Natural killer cell (primary cell): ENCODE results near the gene TPTE. TPM values are rescaled to one million over a fixed set of nuclear protein-coding genes. Genes with fewer than 3 reads are reported as not detected.
"Not testable (repeated sequence)": the region's sequence is repeated elsewhere in the genome, so short reads cannot be mapped to it uniquely, and the experiment has no call there.

Source experiments
- ATAC-seq, 3 donors: fragments of 150-1000 bp in 2 of 3; fragments of 200-7000 bp in 1 of 3; cut with Tn5 transposase; 1 replicate in 1 of 3; 2 replicates in 2 of 3; pipeline ENCODE4 v1.10.0; 2021; ENCODE audit warnings: mild to moderate bottlenecking in 2 of 3, moderate library complexity in 2 of 3
- DNase-seq, 2 donors: peaks; one replicate each; pipeline versions ENCODE4 v3.0.0 to v3.0.0-alpha.2; 2013 to 2021; ENCODE audit warnings: mixed read lengths in 1 of 2
- H3K27ac ChIP-seq: one replicate; pipeline ENCODE4 v1.5.1; 2013; ENCODE audit warnings: mild to moderate bottlenecking, low read length
- H3K27me3 ChIP-seq: one replicate; pipeline ENCODE4 v1.6.1; 2013; ENCODE audit warnings: low read length; ENCODE audit not compliant: control insufficient read depth, insufficient read depth
- H3K36me3 ChIP-seq: one replicate; pipeline ENCODE4 v1.6.1; 2013; ENCODE audit warnings: low read length; ENCODE audit not compliant: control insufficient read depth, insufficient read depth
- H3K4me1 ChIP-seq: one replicate; pipeline ENCODE4 v1.6.1; 2013; ENCODE audit warnings: low read length; ENCODE audit not compliant: control insufficient read depth, insufficient read depth
- H3K4me3 ChIP-seq: one replicate; pipeline ENCODE4 v1.5.1; 2013; ENCODE audit warnings: low read length
- H3K9me3 ChIP-seq: one replicate; pipeline ENCODE4 v1.6.1; 2013; ENCODE audit warnings: low read length; ENCODE audit not compliant: control insufficient read depth, insufficient read depth
- H3K27ac Mint-ChIP-seq, 2 donors: one replicate each; pipeline ENCODE4 v1.8.0; 2022; ENCODE audit warnings: mild to moderate bottlenecking in 2 of 2, mixed read lengths in 2 of 2, moderate library complexity in 1 of 2
- H3K27me3 Mint-ChIP-seq, 2 donors: one replicate each; pipeline ENCODE4 v1.8.0; 2022; ENCODE audit warnings: low read depth in 2 of 2, mixed read lengths in 2 of 2
- H3K36me3 Mint-ChIP-seq: one replicate; pipeline ENCODE4 v1.8.0; 2022; ENCODE audit warnings: mixed read lengths
- H3K4me1 Mint-ChIP-seq, 2 donors: one replicate each; pipeline ENCODE4 v1.8.0; 2022; ENCODE audit warnings: mixed read lengths in 2 of 2
- H3K4me3 Mint-ChIP-seq: one replicate; pipeline ENCODE4 v1.8.0; 2022; ENCODE audit warnings: mild to moderate bottlenecking, moderate library complexity, mixed read lengths
- H3K9me3 Mint-ChIP-seq, 2 donors: one replicate each; pipeline ENCODE4 v1.8.0; 2022; ENCODE audit warnings: mixed read lengths in 2 of 2
- CTCF ChIP-seq: fragments of 200-600 bp; IDR thresholded peaks from one replicate; pipeline ENCODE4 v1.8.0; 2022; ENCODE audit warnings: antibody characterized with exemption
- WGBS: methylation state at CpG from one replicate; pipeline ENCODE4 v1.1.7; 2013; ENCODE audit warnings: missing lambda C conversion rate; ENCODE audit not compliant: insufficient coverage; 5-methylcytosine and 5-hydroxymethylcytosine counted together
- intact Hi-C: fragments of 100-400 bp; cut with micrococcal nuclease; formaldehyde crosslinking; loops from one replicate; pipeline ENCODE4 v1.14.2; 2022
- total RNA-seq, 4 donors: library from RNA; stranded (reverse); fragments of 120-200 nt in 1 of 4; gene quantifications; one replicate each; pipeline versions ENCODE4 v1.2.3 to v1.2.4, GENCODE V29; 2013 to 2022

Gene TPTE
- total RNA-seq, 3 donors from 2014 or later (not counting 1 experiment from before 2014, with no cell fraction given) = not detected

- H3K36me3 Mint-ChIP-seq = no peaks in the 10 kb centered on the region
- H3K9me3 Mint-ChIP-seq = peaks cover 2 to 3% of the 10 kb centered on the region in 2 donors
- DNase-seq (no peak), ATAC-seq (no peak)
- H3K4me3 ChIP-seq = no peak overlapping the region
- no peaks in the 10 kb centered on the region for H3K27me3 Mint-ChIP-seq
- peaks cover 11% of the 10 kb centered on the region for H3K9me3 ChIP-seq
- TF ChIP-seq CTCF = no peak
- H3K27me3 ChIP-seq = no peaks in the 10 kb centered on the region
- no peaks in the 10 kb centered on the region for H3K36me3 ChIP-seq
- H3K4me1 Mint-ChIP-seq = no peaks in the 10 kb centered on the region
- WGBS = 63% methylated on average over 47 of the region's 47 CpGs
- H3K4me3 Mint-ChIP-seq = no peak overlapping the region
- intact Hi-C loops = no loop called here
- no peaks in the 10 kb centered on the region for H3K4me1 ChIP-seq
- H3K27ac ChIP-seq = no peak overlapping the region
- H3K27ac Mint-ChIP-seq = no peak overlapping the region
These were observed 106.0 kb downstream of the TPTE start for GRCh38 chr21:10627316-10627863.

GRCh38 chr21:10629239-10629638 is 107.9 kb downstream of the TPTE start:
- H3K4me3 ChIP-seq, H3K4me3 Mint-ChIP-seq, H3K27me3 Mint-ChIP-seq, H3K9me3 Mint-ChIP-seq, H3K36me3 Mint-ChIP-seq, H3K27me3 ChIP-seq, H3K36me3 ChIP-seq, DNase-seq, H3K27ac ChIP-seq, H3K4me1 ChIP-seq, H3K4me1 Mint-ChIP-seq, H3K27ac Mint-ChIP-seq, intact Hi-C loops: not testable (repeated sequence)
- peak in 1 of 3 donors; percentile 24 for ATAC-seq
- H3K9me3 ChIP-seq = peaks cover 11% of the 10 kb centered on the region
- WGBS = 89% methylated on average over 3 of the region's 3 CpGs

- H3K4me3 Mint-ChIP-seq, H3K9me3 Mint-ChIP-seq, H3K36me3 Mint-ChIP-seq, DNase-seq, H3K27ac ChIP-seq, H3K4me1 ChIP-seq, H3K4me1 Mint-ChIP-seq, H3K27me3 Mint-ChIP-seq, H3K27ac Mint-ChIP-seq, H3K4me3 ChIP-seq, H3K27me3 ChIP-seq, H3K36me3 ChIP-seq, ATAC-seq, intact Hi-C loops: not testable (repeated sequence)
- peaks cover 11% of the 10 kb centered on the region for H3K9me3 ChIP-seq
- WGBS = 71% methylated on average over 6 of the region's 6 CpGs
These were observed 109.4 kb downstream of the TPTE start for GRCh38 chr21:10630829-10631228.

GRCh38 chr21:10631316-10631715 is 109.9 kb downstream of the TPTE start:
- H3K36me3 Mint-ChIP-seq, H3K27me3 Mint-ChIP-seq, H3K36me3 ChIP-seq, H3K27ac Mint-ChIP-seq, DNase-seq, H3K4me3 ChIP-seq, ATAC-seq, H3K4me3 Mint-ChIP-seq, H3K27me3 ChIP-seq, H3K4me1 ChIP-seq, intact Hi-C loops, H3K4me1 Mint-ChIP-seq, H3K9me3 Mint-ChIP-seq, H3K27ac ChIP-seq: not testable (repeated sequence)
- H3K9me3 ChIP-seq = peaks cover 11% of the 10 kb centered on the region
- WGBS = 61% methylated on average over 5 of the region's 5 CpGs

- H3K9me3 ChIP-seq = peaks cover 18% of the 10 kb centered on the region
- H3K27me3 Mint-ChIP-seq, H3K4me3 Mint-ChIP-seq, intact Hi-C loops, H3K4me3 ChIP-seq, H3K4me1 Mint-ChIP-seq, H3K27ac Mint-ChIP-seq, H3K9me3 Mint-ChIP-seq, H3K36me3 ChIP-seq, DNase-seq, H3K27ac ChIP-seq, H3K36me3 Mint-ChIP-seq, ATAC-seq, H3K27me3 ChIP-seq, H3K4me1 ChIP-seq: not testable (repeated sequence)
- 65% methylated on average over 9 of the region's 9 CpGs for WGBS
These were observed 116.8 kb downstream of the TPTE start for GRCh38 chr21:10638144-10638543.
